ENCODE data around the gene RABEP2.

DNA sequence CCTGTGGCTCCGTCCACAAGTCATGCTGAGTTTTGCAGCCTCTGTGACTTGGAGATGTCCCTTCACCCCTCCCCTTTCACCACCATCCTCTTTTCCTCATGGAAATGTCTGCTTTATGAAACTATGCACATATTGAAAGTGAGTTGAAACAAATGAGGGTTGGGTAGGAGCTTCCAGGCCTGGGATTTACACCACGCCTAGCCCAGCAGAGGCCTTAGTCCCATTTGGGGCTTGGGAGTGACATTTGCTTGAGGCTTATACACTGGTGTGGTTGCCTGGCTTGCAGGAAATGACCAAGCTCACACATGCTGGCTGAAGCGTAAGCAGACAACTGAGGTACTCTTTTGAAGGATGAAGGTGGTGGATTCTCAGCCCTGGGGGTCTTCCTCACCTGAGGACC lies 39.0 kb upstream of the RABEP2 start:
- TF ChIP-seq POLR2AphosphoS5 (IDR thresholded peaks at IDR 0.05; ENCODE audit: low read depth) (no peak), SPI1 (IDR thresholded peaks at IDR 0.05; ENCODE audit: borderline replicate concordance, low read depth) (no peak), GABPA (IDR thresholded peaks at IDR 0.05; ENCODE audit: low read depth) (no peak)
- TF ChIP-seq, protein P1, sequence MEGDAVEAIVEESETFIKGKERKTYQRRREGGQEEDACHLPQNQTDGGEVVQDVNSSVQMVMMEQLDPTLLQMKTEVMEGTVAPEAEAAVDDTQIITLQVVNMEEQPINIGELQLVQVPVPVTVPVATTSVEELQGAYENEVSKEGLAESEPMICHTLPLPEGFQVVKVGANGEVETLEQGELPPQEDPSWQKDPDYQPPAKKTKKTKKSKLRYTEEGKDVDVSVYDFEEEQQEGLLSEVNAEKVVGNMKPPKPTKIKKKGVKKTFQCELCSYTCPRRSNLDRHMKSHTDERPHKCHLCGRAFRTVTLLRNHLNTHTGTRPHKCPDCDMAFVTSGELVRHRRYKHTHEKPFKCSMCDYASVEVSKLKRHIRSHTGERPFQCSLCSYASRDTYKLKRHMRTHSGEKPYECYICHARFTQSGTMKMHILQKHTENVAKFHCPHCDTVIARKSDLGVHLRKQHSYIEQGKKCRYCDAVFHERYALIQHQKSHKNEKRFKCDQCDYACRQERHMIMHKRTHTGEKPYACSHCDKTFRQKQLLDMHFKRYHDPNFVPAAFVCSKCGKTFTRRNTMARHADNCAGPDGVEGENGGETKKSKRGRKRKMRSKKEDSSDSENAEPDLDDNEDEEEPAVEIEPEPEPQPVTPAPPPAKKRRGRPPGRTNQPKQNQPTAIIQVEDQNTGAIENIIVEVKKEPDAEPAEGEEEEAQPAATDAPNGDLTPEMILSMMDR (IDR thresholded peaks at IDR 0.05; ENCODE audit: insufficient read depth, low read length): no peak
- TF ChIP-seq, protein P2, sequence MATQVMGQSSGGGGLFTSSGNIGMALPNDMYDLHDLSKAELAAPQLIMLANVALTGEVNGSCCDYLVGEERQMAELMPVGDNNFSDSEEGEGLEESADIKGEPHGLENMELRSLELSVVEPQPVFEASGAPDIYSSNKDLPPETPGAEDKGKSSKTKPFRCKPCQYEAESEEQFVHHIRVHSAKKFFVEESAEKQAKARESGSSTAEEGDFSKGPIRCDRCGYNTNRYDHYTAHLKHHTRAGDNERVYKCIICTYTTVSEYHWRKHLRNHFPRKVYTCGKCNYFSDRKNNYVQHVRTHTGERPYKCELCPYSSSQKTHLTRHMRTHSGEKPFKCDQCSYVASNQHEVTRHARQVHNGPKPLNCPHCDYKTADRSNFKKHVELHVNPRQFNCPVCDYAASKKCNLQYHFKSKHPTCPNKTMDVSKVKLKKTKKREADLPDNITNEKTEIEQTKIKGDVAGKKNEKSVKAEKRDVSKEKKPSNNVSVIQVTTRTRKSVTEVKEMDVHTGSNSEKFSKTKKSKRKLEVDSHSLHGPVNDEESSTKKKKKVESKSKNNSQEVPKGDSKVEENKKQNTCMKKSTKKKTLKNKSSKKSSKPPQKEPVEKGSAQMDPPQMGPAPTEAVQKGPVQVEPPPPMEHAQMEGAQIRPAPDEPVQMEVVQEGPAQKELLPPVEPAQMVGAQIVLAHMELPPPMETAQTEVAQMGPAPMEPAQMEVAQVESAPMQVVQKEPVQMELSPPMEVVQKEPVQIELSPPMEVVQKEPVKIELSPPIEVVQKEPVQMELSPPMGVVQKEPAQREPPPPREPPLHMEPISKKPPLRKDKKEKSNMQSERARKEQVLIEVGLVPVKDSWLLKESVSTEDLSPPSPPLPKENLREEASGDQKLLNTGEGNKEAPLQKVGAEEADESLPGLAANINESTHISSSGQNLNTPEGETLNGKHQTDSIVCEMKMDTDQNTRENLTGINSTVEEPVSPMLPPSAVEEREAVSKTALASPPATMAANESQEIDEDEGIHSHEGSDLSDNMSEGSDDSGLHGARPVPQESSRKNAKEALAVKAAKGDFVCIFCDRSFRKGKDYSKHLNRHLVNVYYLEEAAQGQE (IDR thresholded peaks at IDR 0.05; ENCODE audit: insufficient replicate concordance, low read depth): no peak

Data from HL-60 (cell line).